Thymus (tissue), 11 donors: ENCODE measurements around the gene SKI. TPM values are rescaled to one million over a fixed set of nuclear protein-coding genes. Genes with fewer than 3 reads are reported as not detected.

ENCODE experiments used
- DNase-seq, 9 donors: peaks; one replicate each; pipeline ENCODE4 v3.0.0-alpha.2; 2013; ENCODE audit warnings: low spot score in 9 of 9, low read depth in 6 of 9, missing footprints in 1 of 9
- H3K27ac ChIP-seq, 2 donors: one replicate each; pipeline ENCODE4 v1.5.1; 2013; ENCODE audit warnings: control low read depth in 1 of 2, low read depth in 1 of 2, low read length in 1 of 2, mild to moderate bottlenecking in 1 of 2, moderate library complexity in 1 of 2
- H3K27me3 ChIP-seq, 2 donors: one replicate each; pipeline ENCODE4 v1.5.1; 2013; ENCODE audit warnings: low read length in 1 of 2; ENCODE audit not compliant: control insufficient read depth in 2 of 2, insufficient read depth in 1 of 2
- H3K36me3 ChIP-seq, 2 donors: one replicate each; pipeline ENCODE4 v1.5.1; 2013; ENCODE audit warnings: low read length in 1 of 2, mild to moderate bottlenecking in 1 of 2, moderate library complexity in 1 of 2; ENCODE audit not compliant: control insufficient read depth in 2 of 2, insufficient read depth in 2 of 2
- H3K4me1 ChIP-seq, 2 donors: one replicate each; pipeline ENCODE4 v1.5.1; 2013; ENCODE audit warnings: low read length in 2 of 2; ENCODE audit not compliant: control insufficient read depth in 2 of 2, insufficient read depth in 2 of 2
- H3K4me3 ChIP-seq, 2 donors: one replicate each; pipeline ENCODE4 v1.5.1; 2013; ENCODE audit warnings: low read length in 2 of 2, control low read depth in 1 of 2, mild to moderate bottlenecking in 1 of 2
- H3K9me3 ChIP-seq, 2 donors: one replicate each; pipeline ENCODE4 v1.5.1; 2013; ENCODE audit warnings: low read length in 1 of 2, mild to moderate bottlenecking in 1 of 2; ENCODE audit not compliant: control insufficient read depth in 2 of 2, insufficient read depth in 1 of 2
- WGBS: extraction: QIAGEN DNeasy Blood & Tissue Kit; methylation state at CpG from one replicate; pipeline ENCODE4 v1.1.7; 2013; 5-methylcytosine and 5-hydroxymethylcytosine counted together
- polyA plus RNA-seq: library from polyadenylated mRNA; stranded (reverse); fragments of 200-250 nt; gene quantifications from one replicate; pipeline ENCODE4 v1.2.3, GENCODE V29; 2013
- total RNA-seq: library from RNA; stranded (reverse); fragments of 120-200 nt; gene quantifications from one replicate; pipeline ENCODE4 v1.2.4, GENCODE V29; 2013
- donor health status: healthy.

The SKI gene
- total and polyA plus RNA-seq, 2 donors = 5.3 to 16.4 TPM

DNA sequence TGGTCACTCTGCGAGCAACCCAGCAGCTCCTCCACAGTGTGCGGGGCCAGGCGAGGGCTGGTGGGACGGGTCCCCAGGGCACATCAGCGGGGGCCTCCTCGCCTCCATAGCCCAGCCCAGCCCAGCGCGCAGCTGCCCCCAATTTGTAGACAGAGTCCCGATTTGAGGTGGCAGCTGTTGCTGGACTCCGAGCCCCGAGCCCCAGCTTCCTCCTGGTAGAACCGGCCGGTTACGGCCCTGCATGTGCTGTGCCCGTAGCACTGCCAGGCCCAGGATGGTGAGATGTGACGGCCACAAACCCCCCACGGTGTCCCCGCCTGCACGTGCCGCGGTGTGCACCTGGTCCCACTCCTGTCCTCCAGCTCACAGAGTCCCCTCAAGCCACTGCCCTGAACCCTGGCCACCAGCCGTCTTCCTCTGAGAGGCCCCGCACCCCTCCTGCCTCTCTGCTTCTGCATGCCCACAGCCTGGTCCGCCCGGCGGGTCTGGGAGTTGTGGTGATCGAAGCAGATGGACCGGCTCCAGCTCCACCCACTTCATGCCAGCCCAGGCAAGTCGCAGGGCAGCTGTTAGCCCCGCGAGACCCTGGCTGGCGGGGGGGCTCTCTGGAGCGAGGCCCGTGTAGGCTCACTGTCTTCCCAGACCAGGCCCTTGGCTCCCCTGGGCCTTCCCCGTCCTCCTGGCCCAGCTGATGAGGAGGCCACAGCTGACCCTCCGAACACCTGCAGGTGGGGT, 107.8 kb downstream of the SKI start:
- no peak overlapping the region for H3K27ac ChIP-seq
- H3K36me3 ChIP-seq = no peaks in the 10 kb centered on the region
- no peak for DNase-seq
- H3K4me1 ChIP-seq = no peaks in the 10 kb centered on the region
- H3K27me3 ChIP-seq = no peaks in the 10 kb centered on the region
- 95% methylated on average over 36 of the region's 36 CpGs for WGBS
- H3K9me3 ChIP-seq = no peaks in the 10 kb centered on the region
- H3K4me3 ChIP-seq = no peak overlapping the region

DNA sequence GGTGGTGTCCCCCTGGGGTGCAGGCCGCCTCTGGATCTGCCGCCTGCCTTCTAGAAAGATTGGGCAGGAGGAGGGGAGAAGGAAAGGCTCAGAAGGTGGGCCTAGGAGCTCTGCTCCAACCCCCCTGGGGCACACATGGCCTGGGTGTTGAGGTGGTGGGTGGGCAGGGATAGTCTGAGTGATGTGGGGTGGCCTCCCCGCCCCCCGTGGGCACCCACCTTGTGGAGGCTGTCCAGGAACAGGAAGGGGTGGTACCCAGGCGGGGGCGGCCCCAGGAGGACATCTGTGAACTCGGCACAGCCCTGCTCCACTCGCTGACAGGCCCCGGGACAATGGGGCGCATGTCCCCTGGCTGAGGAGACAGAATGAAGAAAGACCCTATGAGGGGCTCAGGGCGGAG, 108.4 kb downstream of the SKI start:
- DNase-seq = no peak
- Histone ChIP-seq H3K4me1 (no peaks in the 10 kb centered on the region), H3K36me3 (no peaks in the 10 kb centered on the region), H3K4me3 (no peak overlapping the region), H3K9me3 (no peaks in the 10 kb centered on the region), H3K27ac (no peak overlapping the region), H3K27me3 (no peaks in the 10 kb centered on the region)
- 87% methylated on average over 11 of the region's 11 CpGs for WGBS

DNA sequence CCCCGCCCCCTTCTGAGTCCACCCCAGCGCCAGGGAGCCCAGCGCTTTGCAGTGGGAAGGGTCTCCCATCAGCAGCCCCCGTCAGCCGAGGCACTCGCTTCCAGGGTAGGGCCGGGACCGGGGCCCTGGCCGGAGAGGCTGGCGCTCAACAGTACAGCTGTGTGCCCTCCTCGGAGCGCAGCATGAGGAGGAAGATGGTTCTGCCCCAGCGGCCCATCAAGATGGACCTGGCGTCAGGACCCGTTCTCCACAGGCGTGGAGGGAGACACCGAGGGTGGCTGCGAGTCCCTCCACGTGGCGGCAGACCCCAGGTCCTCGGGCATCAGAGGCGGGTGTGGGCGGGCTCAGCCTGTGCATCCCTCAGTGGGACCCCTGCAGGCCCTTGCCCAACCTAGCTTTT, 109.0 kb downstream of the SKI start:
- H3K36me3 ChIP-seq = no peaks in the 10 kb centered on the region
- H3K27me3 ChIP-seq = no peaks in the 10 kb centered on the region
- no peaks in the 10 kb centered on the region for H3K9me3 ChIP-seq
- no peak overlapping the region for H3K4me3 ChIP-seq
- no peaks in the 10 kb centered on the region for H3K4me1 ChIP-seq
- WGBS = 95% methylated on average over 23 of the region's 23 CpGs
- H3K27ac ChIP-seq = no peak overlapping the region
- DNase-seq = no peak

DNA sequence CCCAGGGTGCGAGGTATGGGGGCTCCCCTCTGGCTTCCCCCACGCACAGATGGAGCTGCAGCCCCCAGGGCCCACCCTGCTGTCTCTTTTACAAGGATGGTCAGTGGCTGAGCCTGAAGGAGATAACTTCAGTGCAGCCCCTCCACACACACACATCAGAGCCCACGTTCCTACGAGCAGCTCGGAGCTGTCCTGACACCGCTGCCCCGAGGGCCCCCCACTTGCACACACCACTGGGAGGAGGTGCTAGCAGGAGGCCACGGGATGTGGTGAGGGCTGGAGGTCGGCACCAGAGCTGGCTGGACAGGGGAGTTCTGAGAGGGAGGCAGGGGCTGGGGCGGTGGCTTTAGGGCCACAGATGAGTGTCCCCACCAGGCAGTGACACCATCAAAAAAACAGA, 109.4 kb downstream of the SKI start:
- H3K27ac ChIP-seq = no peak overlapping the region
- H3K27me3 ChIP-seq = no peaks in the 10 kb centered on the region
- H3K4me3 ChIP-seq = no peak overlapping the region
- DNase-seq = no peak
- no peaks in the 10 kb centered on the region for H3K9me3 ChIP-seq
- no peaks in the 10 kb centered on the region for H3K4me1 ChIP-seq
- no peaks in the 10 kb centered on the region for H3K36me3 ChIP-seq
- 88% methylated on average over 10 of the region's 10 CpGs for WGBS

DNA sequence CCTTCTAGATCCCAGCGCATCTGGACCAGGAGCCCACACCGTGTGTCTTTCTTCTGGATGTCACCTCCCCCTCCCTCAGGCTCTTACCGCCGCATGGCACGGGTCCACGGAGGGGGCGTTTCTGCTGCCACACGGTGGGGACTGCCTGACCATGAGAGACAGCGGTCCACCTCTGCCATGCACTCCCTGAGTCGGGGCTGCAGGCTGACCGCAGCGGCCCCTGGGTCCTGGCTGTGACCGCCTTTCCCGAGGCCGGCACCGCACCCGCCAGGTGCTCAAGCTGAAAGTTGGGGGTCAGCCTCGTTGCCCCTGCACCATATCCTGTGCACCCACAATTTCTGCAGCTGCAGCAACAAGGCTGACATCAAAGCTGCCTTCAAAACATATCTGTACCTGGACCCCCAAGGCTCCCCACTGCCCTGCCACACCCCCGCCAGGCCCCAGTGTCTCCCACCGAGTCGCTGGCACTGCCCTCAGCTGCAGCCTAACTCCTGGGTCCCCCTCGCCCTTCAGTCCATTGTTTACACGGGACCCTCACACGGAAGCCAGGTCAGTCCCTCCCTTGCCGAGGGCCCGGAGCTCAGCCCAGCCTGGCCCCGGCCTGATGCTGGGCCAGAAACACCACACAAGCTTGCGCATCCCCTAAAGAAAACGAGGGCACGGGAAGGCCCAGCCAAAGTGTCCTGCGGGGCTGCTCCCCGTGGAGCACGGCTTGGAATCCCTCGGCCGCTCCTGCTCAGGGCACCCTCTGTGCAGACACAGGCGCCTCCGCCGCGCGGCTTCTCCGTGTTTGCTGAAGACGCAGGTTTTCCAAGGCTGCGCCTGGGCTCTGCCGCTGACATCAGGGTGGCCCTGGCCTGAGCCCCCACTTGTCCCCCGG, 111.3 kb downstream of the SKI start:
- 95% methylated on average over 45 of the region's 45 CpGs for WGBS
- Histone ChIP-seq H3K4me1 (no peaks in the 10 kb centered on the region), H3K4me3 (no peak overlapping the region), H3K27me3 (no peaks in the 10 kb centered on the region), H3K36me3 (no peaks in the 10 kb centered on the region), H3K27ac (no peak overlapping the region), H3K9me3 (no peaks in the 10 kb centered on the region)
- no peak for DNase-seq

DNA sequence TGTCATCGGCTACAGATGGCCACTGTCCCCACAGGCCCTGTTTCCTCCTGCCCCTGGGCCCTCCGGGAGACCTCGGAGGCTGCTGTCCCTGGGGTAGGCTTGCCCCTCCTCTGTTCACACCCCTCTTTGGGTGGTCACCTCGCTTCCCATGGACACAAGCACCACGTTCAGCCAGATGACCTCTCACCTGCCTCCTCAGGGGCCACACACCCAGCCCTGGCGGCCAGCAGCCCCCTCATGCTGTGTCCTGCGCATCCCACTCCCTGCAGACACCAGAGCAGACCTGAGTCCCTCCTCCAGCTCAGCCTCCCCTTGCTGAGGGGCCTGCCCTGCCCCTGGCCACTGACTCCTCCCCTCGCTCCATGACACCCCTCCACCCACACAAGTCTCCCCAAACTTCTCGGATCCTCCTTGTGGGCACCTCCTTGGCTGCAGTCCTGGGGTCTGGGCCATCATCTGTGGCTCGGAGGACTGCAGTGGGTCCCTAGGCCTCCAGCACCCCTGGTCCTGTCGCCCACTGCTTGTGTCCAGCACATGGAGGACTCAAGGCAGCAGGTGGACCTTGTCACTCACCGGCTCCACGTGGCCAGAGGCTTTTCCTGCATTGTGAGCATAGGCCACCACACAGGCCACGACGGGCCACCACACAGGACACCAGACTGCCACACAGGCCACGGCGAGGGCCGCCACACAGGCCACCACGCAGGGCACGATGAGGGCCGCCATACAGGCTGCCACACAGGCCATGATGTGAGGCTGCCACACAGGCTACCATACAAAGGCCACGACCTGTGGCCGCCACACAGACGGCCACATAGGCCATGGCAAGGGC, 112.2 kb downstream of the SKI start:
- Histone ChIP-seq H3K4me1 (no peaks in the 10 kb centered on the region), H3K4me3 (no peak overlapping the region), H3K9me3 (no peaks in the 10 kb centered on the region), H3K36me3 (no peaks in the 10 kb centered on the region), H3K27ac (no peak overlapping the region), H3K27me3 (no peaks in the 10 kb centered on the region)
- WGBS = 93% methylated on average over 24 of the region's 24 CpGs
- no peak for DNase-seq

DNA sequence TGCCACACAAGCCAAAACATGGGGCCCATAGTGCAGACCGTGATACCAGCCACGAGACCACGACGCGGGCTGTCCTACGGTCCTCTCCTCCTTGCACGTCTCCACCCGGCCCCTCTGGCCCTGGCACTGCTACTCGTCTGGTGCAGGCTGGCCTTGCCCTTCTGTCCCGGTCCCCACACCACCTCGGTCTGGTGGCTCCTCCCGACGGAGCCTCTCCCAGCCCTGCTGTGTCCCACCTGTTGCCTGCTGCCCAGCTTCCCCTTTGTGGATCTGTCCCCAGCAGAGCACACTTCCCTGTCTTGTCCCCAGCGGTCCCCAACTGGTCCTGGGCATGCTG, 112.8 kb downstream of the SKI start:
- no peak overlapping the region for H3K27ac ChIP-seq
- H3K4me1 ChIP-seq = no peaks in the 10 kb centered on the region
- no peak overlapping the region for H3K4me3 ChIP-seq
- 96% methylated on average over 14 of the region's 14 CpGs for WGBS
- no peaks in the 10 kb centered on the region for H3K27me3 ChIP-seq
- no peaks in the 10 kb centered on the region for H3K9me3 ChIP-seq
- DNase-seq = no peak
- H3K36me3 ChIP-seq = no peaks in the 10 kb centered on the region

DNA sequence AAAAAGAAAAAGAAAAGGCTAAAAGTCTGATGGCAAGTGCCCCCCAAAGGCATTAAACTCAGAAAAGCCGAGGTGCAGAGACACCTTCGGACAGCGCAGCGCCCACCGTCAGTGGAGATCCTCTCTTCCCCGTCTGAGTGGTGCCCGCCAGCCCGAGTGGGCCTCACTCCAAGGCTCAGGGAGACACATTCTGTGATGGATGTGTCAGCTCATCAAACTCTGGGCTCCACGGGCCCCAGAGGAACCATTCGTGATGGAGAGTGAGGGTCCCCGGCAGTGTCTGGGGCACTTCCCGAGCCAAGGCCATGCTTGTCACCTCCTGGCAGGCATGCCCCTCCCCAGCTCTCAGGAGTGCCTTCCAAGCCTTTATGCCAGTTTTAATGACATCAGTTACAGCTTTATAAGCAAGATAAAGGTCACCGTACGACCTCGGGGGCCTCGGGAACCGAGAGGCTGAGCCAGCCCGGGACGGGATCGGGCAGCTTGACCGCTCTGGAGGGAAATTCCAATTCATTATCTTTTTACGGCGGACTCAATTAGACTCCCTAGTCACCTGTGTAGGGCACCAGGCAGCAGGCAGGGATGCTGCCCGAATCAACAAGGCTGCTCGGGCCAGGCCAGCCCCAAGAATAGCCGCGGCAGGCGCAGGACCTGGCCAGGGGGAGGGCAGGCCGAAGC, 113.7 kb downstream of the SKI start:
- H3K4me3 ChIP-seq = no peak overlapping the region
- WGBS = 98% methylated on average over 29 of the region's 29 CpGs
- H3K4me1 ChIP-seq = no peaks in the 10 kb centered on the region
- H3K36me3 ChIP-seq = no peaks in the 10 kb centered on the region
- H3K27ac ChIP-seq = no peak overlapping the region
- DNase-seq = no peak
- H3K9me3 ChIP-seq = no peaks in the 10 kb centered on the region
- no peaks in the 10 kb centered on the region for H3K27me3 ChIP-seq
